GM19463 (cell line): Measurements from ENCODE around the gene SLC9A3.
A peak's percentile ranks its signal among the peaks of the same experiment; 100 is the strongest.
"Not testable (repeated sequence)": the region's sequence is repeated elsewhere in the genome, so short reads cannot be mapped to it uniquely, and the experiment has no call there.

Source experiments
- ATAC-seq: cut with Tn5 transposase; IDR thresholded peaks from one replicate; pipeline ENCODE4 v1.9.1; 2021; ENCODE audit warnings: mild to moderate bottlenecking, moderate library complexity; ENCODE audit not compliant: unreplicated experiment

The SLC9A3 gene

GRCh38 chr5:477871-478270 is 46.4 kb downstream of the SLC9A3 start:
- no peak for ATAC-seq

- no peak for ATAC-seq
These were observed 47.0 kb downstream of the SLC9A3 start for GRCh38 chr5:477247-477646.

- ATAC-seq: no peak
These were observed 47.5 kb downstream of the SLC9A3 start for GRCh38 chr5:476814-477175.

GRCh38 chr5:476102-476813 is 48.0 kb downstream of the SLC9A3 start:
- ATAC-seq: no peak

GRCh38 chr5:475704-476101 is 48.5 kb downstream of the SLC9A3 start:
- ATAC-seq: no peak

GRCh38 chr5:474840-475661 is 49.2 kb downstream of the SLC9A3 start:
- no peak for ATAC-seq

- ATAC-seq: not testable (repeated sequence)
These were observed 49.9 kb downstream of the SLC9A3 start for GRCh38 chr5:474232-474839.

GRCh38 chr5:473551-474192 is 50.6 kb downstream of the SLC9A3 start:
- ATAC-seq: peak; percentile 20

GRCh38 chr5:472656-473550 is 51.3 kb downstream of the SLC9A3 start:
- ATAC-seq: peak; percentile 72

GRCh38 chr5:472076-472655 is 52.1 kb downstream of the SLC9A3 start:
- peak; percentile 5 for ATAC-seq

- no peak for ATAC-seq
These were observed 52.5 kb downstream of the SLC9A3 start for GRCh38 chr5:471750-472058.

GRCh38 chr5:470961-471749 is 53.1 kb downstream of the SLC9A3 start:
- ATAC-seq: no peak

- no peak for ATAC-seq
These were observed 54.3 kb downstream of the SLC9A3 start for GRCh38 chr5:469752-470483.

- ATAC-seq: no peak
These were observed 55.8 kb downstream of the SLC9A3 start for GRCh38 chr5:468401-468800.

- no peak for ATAC-seq
These were observed 57.5 kb downstream of the SLC9A3 start for GRCh38 chr5:466661-467310.

- no peak for ATAC-seq
These were observed 58.5 kb downstream of the SLC9A3 start for GRCh38 chr5:465591-466403.

- no peak for ATAC-seq
These were observed 59.2 kb downstream of the SLC9A3 start for GRCh38 chr5:464843-465590.
